Measurements from ENCODE around the gene RPS3. TPM values are rescaled to one million over a fixed set of nuclear protein-coding genes. Genes with fewer than 3 reads are reported as not detected.

Gene RPS3
- total RNA-seq, 1 donor from 2014 or later, result 7,110 TPM

DNA sequence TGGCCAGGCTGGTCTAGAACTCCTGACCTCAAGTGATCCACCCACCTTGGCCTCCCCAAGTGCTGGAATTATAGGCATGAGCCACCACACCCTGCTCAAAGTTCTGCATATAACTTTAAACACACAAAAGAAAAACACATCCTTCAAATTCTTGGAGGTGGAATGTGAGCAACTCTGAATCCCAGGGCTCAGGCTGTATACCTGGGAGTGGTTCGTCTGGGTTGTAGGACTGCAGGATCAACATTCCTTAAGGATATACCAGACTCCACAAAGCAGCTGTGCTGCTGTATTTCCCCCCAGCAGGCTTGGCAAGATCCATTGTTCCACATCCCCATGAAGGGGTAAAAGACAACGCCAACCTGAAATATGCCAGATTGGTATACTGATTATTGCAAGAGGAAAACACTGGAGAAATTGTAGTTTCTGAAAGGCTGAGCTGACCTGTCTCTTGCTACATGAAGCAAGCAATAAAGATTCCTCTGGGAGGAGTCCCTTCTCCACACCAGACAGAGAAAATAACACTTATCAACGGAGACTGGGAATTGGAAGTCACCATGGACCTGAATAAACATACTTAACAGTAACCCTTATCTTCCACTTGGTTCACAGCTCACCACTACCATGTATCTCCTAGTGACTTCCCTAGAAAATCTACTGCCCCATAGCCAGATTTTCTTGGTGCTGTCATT, 12.2 kb upstream of the RPS3 start:
- no peak for FAIRE-seq
- DNase-seq (ENCODE audit: low read depth), result no peak
- Histone ChIP-seq H3K27me3 (ENCODE audit: control insufficient read depth, insufficient read depth, low read length) (no peaks in the 10 kb centered on the region), H3K36me3 (ENCODE audit: control insufficient read depth, insufficient read depth, low read length) (no peaks in the 10 kb centered on the region), H3K4me3 (ENCODE audit: low read depth, low read length) (no peak overlapping the region)
- TF ChIP-seq CTCF (IDR thresholded peaks at IDR 0.05; ENCODE audit: insufficient read depth, low read length, severe bottlenecking), result no peak

- no peaks in the 10 kb centered on the region for H3K36me3 ChIP-seq (ENCODE audit: control insufficient read depth, insufficient read depth, low read length)
- no peak overlapping the region for H3K4me3 ChIP-seq (ENCODE audit: low read depth, low read length)
- no peak for DNase-seq (ENCODE audit: low read depth)
- H3K27me3 ChIP-seq (ENCODE audit: control insufficient read depth, insufficient read depth, low read length), result no peaks in the 10 kb centered on the region
- TF ChIP-seq CTCF (IDR thresholded peaks at IDR 0.05; ENCODE audit: insufficient read depth, low read length, severe bottlenecking), result no peak
- no peak for FAIRE-seq
Measured at GRCh38 chr11:75387736-75388294, 11.5 kb upstream of the RPS3 start.

DNA sequence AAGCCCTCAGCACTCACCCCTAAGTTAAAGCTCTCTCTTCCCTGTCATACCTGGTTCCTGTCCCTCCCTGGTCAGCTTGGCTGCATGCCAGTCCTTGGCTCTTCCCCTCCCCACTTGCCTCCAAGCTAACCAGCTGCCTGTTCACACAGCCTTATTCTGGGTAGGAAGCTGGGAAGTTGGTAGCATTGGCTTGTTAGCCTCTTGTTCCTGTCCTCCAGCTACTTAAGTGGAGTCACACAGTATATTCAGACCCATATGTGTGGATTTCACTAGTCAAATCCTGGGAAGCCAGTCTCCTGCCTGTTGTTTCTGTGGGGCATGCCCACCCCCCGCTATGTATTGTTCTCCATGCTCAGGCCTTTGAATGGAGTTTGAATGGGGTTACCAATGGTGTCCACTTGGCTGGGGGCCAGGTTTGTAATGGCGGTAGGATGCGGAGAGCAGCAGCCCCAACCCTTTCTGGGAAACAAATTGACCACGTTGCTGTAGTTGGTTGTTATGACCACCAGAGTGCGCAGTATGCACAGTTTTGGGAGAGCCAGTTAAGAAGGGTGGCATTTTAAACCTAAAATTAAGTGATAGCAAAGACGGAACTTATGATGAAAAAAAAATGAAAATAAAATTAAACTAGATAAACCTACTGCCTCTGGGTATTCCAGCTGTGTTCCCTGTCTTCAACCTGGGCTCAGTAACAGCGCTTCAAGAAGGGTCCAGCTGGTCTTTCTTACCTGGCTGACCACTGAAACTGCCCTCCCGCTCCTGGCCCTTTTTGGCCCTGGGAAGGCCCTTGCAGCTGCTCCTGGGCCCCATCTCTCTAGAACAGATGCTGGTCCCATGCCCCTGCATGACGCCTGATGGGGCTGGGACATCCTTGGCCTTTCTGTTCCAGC, 10.7 kb upstream of the RPS3 start:
- peak; percentile 74 for DNase-seq (ENCODE audit: low read depth)
- peak; percentile 72 for TF ChIP-seq CTCF (IDR thresholded peaks at IDR 0.05; ENCODE audit: insufficient read depth, low read length, severe bottlenecking)
- no peaks in the 10 kb centered on the region for H3K27me3 ChIP-seq (ENCODE audit: control insufficient read depth, insufficient read depth, low read length)
- no peak for FAIRE-seq
- H3K36me3 ChIP-seq (ENCODE audit: control insufficient read depth, insufficient read depth, low read length), result no peaks in the 10 kb centered on the region
- H3K4me3 ChIP-seq (ENCODE audit: low read depth, low read length), result no peak overlapping the region

GRCh38 chr11:75389276-75389605, 10.1 kb upstream of the RPS3 start:
- FAIRE-seq (no peak), DNase-seq (ENCODE audit: low read depth) (no peak)
- Histone ChIP-seq H3K27me3 (ENCODE audit: control insufficient read depth, insufficient read depth, low read length) (no peaks in the 10 kb centered on the region), H3K4me3 (ENCODE audit: low read depth, low read length) (no peak overlapping the region), H3K36me3 (ENCODE audit: control insufficient read depth, insufficient read depth, low read length) (no peaks in the 10 kb centered on the region)
- TF ChIP-seq CTCF (IDR thresholded peaks at IDR 0.05; ENCODE audit: insufficient read depth, low read length, severe bottlenecking), result no peak

DNA sequence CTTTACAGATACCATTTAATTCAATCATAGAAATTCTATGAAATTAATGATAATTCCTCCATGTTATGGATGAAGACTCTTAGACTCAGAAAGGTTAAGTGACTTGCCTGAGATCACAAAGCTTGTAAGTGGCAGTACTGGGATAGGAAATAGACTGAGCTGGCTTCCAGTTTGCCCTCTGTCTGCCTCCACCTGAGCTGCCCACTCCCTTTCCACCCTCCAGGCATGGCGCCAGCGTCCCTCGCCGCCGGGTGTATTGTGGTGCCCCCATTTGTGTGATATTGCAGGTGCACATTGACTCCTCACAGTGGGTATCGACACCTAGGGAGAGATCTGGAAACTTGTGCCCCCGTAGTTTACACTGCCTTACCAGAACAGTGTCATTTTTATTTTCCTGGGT, 9.4 kb upstream of the RPS3 start:
- no peak for FAIRE-seq
- TF ChIP-seq CTCF (IDR thresholded peaks at IDR 0.05; ENCODE audit: insufficient read depth, low read length, severe bottlenecking), result no peak
- DNase-seq (ENCODE audit: low read depth), result no peak
- Histone ChIP-seq H3K27me3 (ENCODE audit: control insufficient read depth, insufficient read depth, low read length) (no peaks in the 10 kb centered on the region), H3K4me3 (ENCODE audit: low read depth, low read length) (no peak overlapping the region), H3K36me3 (ENCODE audit: control insufficient read depth, insufficient read depth, low read length) (no peaks in the 10 kb centered on the region)

Data from bronchial epithelial cell (primary cell).